Glomerular visceral epithelial cell (primary cell): Measurements from ENCODE around the gene NKG7.

Experiments used
- DNase-seq: peaks from one replicate; pipeline ENCODE4 v3.0.0-alpha.2; 2016; ENCODE audit errors: extremely low spot score

NKG7 gene

DNA sequence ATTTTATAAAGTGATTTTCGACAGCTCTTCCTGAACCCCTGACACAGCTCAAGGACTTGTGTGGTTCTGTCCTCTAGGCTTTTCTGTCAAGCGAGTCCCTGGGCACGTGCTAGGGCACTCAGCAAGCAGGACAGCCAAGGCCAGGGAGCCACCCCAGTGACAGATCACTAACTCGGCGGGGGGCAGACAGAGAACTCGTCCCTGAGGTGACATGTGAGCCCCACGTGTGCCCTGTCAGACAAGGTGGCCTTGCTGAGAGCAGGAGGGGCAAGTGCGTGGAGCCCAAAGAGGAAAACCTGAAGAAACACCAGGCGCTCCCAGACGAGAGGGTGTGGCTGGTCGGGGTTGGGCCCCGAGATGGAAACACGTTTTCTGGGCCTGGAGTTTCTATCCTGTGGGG lies 11.2 kb downstream of the NKG7 start:
- no peak for DNase-seq

DNA sequence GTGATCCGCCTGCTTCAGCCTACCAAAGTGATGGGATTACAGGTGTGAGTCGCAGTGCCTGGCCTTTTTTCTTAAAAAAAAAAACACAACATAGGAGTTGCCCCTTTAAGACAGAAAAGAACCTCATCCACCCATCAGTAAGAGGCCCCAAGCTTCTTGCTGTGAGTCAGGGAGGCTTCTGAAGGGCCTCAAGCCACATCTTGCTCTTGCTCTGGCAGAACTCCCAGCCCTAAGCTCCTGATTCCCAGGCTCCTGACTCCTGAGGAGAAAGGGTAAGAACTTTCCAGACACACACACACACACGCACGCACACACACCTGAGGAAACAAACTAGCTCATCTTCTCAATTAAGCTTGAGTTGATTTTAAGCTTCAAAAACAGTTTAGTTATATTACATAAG lies 13.2 kb downstream of the NKG7 start:
- peak; percentile 50 for DNase-seq

DNA sequence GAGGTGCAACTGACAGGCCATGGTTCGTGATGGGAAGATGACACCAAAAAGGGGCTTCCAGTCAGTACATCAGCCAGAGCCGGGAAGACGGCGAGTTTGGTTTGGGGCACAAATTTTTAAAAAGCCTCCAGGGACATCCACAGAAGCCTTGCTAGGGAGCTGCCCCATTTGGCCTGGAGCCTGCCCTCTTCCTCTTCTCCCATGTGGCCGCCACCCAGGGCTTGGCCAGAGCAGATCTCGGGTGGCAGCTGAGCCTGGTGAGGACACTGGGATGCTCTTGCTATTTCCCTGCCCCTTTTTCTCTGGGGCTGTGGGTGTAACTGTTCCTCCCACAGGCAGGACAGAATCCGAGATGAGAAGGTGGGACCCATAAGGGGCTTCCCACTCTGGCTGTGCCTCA lies 14.5 kb downstream of the NKG7 start:
- DNase-seq, result no peak

DNA sequence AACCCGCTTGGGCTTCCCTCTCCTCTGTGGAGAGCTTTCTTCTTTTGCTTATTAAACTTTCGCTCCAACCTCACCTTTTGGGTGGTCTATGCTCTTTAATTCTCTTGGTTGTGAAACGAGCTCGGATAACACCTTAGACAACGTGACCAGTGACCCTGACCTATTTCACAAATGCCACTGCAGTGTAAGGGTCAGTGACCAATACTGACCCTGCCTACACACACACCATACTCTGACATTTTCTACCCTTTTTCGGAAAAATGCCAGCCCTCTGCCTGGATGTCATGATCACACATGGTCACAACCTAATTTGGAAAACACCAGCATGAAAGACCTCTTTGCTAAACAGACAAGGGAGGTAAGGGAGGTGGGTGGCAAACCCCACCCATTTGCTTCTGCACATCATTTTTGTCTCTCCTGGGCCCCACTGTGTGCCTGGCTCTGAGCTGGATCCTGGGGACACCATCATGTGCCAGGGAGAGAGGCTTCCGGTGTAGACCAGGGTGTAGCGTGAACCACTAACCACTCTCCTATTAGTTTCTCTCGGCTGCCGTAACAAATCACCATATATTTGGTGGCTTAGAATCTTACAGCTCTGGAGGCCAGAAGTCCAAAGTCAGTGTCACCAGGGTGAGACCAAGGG lies 16.2 kb downstream of the NKG7 start:
- no peak for DNase-seq

DNA sequence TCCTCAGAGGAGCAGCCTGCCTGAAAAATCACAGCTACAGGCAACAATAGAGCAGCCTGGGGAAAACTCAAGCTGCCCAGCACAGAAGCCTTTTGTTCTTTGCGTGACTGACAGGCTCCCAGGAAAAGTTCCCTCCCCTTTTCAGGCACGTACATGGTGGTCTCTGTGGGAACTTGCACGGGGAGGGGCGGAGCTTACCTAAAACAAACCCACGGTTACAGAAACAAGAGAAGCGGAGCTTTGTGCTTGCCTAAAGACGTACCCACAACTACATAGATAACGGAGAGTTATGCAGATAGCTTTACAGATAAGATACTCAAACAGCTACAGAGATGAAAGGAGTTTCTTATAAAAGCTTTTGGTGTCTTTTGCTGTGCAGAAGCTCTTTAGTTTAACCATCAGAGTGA lies 17.7 kb downstream of the NKG7 start:
- no peak for DNase-seq

DNA sequence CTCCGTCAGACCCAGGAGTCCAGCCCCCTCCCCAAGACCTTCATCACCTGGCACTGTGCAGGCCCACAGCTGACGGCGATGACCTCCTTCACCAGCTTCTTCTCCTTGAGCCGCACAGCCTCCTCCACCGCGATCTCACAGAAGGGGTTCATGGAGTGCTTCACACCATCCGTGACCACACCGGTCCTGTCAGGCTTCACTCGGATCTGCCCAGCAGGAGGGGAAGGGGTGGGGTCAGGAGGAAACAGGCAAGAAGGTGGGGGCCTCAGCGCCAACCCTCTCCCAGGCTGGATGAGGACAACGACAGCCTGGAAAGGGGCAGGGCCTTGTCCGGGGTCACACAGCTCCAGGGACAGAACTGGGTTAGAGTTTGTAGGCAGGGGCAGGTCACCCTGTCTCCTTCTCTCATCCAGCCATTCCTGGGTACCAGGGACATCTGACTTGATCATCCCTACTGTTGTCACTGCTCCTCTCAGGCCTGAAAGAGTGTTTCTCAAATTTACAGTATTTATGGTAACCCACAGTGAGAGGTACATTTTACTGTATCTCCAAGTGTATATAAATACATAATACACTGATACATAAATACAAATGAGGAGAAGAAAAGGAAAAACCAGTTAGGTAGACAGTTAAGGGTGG lies 18.2 kb downstream of the NKG7 start:
- DNase-seq, result no peak

DNA sequence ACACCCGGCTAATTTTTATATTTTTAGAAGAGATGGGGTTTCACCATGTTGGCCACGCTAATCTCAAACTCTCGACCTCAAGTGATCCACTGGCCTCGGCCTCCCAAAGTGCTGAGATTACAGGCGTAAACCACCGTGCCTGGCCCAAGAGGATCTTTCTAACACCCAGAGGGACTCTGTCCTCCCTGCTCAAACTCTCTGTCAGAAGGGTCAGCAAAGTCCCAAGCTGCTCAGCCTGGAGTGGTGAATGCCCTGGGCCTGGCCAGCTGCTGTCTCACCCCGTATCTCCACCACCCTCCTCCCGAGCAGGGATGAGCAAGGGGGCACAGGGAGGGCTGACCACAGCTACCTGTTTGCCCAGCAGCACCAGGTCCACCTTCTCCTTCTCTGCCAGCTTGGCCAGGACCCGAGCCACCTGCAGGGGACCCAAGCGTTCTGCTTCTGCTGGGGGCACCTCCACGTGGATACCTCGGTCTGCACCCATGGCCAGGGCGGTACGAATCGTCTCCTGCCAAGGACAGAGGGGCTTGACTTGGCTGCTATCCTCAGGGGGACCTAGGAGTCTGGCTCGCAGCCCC lies 19.6 kb downstream of the NKG7 start:
- no peak for DNase-seq

DNA sequence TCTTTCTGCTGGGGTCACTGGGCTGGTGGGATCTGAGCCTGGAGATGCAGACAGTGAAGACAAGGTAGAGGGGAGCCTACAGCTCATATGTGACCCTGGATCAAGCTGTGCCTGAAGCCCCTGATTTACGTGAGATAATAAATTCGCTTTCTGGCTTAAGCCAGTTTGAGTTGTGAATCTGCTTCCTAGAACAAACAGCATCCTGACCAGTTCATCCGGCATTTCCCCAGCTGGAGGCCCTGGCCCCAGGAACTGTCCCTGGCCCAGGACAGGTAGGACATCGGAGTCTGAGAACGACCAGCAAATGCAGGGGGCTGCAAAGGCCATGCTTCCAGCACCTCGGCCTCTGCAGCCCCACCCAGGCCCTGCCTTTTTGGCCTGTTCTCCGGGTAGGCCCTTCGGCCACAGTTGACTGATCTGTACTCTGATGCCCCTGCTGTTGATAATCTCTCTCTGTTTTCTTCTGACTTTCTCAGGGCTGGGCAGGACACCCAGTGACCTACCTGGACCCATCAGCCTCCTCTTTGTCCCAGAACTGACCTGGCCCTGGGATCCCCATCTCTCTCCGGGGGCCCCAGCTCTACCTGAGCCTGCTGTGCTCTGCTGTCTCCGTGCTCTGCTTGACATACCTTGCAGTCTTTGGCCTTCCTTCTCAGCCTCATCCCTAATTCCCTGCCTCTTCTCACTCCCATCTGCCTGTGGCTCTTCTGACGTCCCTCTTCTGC lies 21.0 kb downstream of the NKG7 start:
- DNase-seq, result no peak

DNA sequence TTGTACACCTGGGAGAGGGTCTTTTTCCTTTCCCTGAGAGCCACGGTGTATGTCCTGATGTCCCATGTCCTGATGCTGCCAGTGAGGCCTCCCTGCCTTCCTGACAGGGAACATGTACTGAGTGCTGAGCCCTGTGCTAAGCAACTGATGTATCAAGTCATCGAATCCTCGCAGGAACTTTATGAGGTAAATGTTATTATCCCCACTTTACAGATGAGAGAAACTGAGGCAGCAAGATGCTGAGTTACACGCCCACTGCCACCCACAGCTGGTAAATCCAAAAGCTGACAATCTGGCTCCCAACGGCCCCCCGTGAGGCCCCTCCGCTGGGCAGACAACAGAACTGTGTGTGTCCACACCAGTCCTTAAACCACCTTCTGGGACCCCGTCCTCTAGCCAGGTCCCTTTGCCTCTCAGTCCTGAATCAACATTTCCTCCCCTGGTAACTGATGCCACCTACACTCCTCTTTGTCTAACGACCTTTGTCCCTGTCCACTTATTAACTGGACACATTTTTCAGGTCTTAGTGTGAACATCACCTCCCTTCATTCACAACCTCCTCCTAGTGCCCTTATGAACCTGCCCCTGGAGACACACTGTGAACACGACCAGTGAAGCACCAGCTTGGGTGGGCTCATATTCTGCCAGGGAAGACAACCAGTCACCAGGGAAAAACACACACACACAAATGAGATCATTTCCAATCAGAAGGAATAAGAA lies 25.1 kb downstream of the NKG7 start:
- no peak for DNase-seq

DNA sequence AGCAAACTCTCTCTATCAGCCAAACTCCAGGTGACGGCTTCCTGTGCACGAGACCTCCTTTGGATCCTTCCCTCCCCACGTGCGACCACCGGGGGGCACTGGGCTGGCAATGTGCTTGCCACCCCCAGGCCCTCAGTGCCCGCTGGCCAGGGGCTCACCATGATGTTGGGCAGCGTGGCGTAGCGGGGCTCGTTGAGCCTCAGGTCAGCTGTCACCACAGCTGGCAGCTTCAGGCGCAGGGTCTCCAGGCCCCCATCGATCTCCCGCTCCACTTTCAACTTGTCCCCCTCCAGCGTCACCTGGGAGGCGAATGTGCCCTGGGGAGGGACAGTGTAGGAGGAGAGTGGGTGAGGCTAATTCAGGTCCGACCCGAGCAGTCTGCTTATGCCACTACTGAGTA lies 25.7 kb downstream of the NKG7 start:
- DNase-seq, result no peak

DNA sequence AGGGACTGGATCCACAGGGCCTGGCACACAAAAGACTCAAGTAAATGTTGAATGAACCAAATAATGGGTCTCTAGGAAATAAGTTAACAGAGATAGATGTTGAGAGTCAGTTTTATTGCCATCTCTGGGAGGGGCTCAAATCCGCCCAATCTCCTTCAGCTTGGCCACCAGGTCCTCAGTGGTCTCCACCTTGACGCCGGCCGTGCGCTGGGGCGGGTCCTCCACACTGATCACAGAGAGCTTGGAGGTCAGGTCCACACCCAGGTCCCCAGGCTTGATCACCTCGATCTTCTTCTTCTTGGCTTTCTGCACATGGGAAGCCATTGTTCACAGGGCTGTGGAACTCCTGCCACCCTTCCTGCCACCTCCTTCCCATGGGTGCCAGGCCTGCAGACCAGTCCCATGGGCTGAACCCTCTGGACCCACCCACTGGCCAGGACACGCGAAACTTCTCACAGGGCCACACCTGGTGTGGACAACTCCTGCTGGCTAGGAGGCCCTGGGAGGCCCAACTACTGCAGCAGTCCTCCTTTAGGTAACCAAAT lies 27.3 kb downstream of the NKG7 start:
- no peak for DNase-seq

DNA sequence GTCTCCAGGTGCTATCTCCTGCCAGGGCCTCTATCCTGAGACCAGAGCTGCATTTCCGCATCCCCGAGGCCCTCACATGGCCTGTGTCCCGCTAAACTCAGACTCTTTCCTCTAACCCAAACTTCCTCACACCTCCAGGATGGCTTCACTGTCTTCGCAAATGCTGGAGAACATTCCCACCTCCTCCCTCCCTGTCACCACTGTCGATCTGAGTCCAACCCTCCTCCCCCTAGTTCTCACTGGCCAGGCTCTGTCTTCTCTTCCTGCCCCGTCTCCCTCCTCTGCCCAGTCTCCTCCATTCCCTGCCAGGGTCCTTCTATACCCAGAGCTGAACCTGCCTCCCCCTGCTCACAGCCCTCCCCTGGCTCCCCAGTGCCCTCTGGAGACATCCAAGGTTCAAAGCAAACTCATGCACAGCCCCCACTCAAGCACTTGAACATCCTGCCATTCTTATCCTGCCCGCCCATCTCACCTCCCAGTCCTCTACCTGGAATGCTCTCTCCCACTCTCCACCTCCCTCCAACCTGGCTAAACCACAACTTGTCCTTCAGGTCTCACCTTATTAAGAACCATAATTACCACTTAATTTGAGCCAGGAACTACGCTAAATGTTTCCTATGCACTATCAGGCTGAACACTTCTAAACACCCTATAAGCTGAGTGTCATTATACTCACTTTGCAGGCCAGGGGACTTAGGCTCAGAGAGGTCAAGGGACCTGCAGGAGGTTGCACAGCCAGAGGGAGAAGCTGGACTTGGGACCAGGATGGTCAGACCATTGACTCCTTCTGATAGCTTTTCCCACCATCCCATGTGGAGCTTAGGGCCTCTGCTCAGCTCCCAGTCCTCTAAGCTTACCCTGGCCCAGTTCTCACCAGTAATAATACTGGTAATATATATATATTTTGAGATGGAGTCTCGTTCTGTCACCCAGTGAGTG lies 29.6 kb downstream of the NKG7 start:
- no peak for DNase-seq

DNA sequence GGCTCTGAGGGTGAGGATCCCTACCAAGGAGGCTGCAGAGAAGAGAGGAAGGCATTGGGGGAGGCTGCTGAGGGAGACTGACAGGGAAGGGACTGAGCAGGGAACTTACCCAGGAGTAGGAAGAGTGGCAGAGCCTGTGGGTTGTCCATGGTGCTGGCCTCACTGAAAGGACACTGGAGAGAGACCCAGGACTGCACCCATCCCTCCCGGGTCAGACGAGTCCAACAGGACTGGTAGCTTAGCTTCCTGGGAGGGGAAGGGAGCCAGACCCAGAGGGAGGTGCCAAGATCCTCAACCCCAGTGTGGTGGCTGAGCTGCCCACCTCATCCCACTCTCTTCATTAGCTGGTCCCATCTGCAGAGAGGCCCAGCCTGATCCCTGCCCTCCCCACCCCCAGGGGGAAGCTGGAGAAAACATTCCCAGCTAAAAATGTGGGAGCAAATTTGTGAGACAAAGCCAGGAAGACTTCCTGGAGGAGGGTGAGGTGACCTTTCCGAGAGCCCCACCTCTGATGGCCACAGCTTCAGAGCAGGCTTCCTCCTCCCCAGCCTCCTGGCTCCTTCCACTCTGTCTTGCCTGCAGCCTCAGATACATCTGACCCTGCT lies 30.4 kb downstream of the NKG7 start, which contains the start of gene VSIG10L:
Gene VSIG10L (minus strand): TSS at position 164 of the 605 bp plus-strand sequence. CDS start 15 bp downstream, at position 149.
- no peak for DNase-seq

DNA sequence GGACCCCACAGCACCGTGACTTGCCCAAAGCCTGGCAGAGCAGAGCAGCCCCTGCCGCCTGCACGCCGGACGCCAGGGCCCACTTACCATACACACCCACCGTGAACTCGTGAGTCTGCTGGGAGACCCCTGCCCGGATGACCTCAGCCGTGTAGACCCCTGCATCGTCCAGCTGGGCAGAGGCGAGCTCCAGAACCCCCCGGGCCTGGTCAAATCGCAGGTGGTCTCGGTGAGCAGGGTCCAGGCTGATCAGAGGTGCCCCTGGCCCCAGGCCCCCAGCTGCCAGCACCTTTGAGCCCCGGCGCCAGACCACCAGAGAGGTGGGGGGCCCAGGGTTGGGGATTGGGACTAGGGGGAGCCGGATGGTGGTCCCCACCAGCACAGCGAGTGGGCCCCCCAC lies 31.4 kb downstream of the NKG7 start:
- no peak for DNase-seq

DNA sequence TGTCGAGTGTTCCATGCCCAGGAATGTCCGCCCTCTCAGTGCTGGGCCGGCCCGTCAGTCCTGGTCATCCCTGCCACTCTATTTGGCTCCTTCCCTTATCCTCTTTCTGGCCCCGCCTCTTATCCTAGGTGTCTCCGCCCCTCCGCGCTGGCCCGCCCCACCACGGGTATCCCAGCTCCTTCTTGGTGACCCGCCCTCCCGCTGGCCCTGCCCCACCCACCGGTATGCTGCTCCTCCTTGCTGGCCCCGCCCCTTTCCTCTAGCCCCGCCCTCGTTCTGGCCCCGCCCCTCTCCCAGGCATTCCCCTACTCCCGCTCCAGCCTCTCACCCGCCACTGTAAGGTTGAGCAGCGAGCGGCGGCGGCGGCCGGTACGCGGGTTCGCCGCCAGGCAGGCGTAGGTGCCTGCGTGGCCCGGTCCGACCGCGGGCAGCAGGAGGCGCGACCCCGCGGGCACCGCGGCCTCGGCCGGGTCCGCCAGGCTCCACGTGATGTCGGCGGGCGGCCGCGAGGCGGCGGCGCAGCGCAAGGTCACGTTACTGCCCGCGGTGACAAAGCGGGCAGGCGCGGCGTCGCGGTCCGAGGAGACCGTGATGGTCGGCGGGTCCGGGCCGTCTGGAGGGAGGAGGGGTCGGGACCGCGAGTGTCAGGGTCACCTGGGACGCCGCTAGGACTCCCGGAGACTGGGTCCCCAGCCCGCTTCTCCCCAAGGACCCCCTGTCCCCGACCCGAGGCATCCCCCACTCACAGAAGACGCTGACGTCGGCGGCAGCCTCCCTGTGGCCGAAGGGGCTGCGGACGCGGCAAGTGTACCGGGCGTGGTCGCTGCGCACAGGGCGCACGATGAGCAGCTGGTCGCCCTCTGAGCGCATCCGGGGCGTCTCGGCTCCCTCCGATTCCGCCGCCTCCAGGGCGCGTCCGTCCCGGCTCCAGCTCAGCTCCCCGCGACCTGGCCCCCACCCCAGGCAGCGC lies 32.5 kb downstream of the NKG7 start:
- peak; percentile 98 for DNase-seq

DNA sequence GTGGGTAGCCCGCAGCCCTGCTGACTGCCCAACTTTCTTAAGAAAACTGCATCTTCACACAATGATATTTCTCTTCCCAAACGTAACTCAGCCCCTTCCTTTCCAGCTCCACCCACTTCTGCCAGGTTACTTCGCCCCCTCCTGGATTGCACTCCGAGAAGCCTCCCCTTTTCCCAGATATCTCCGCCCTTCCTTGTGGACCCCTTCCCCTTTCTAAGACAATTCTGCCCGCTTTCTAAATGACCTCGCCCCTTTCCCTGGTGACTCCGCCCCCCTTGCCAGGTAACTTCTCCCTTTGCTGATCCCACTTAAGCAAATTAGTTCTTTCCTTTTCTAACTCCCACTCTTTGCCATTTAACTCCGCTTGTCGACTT lies 33.2 kb downstream of the NKG7 start:
- DNase-seq, result no peak

DNA sequence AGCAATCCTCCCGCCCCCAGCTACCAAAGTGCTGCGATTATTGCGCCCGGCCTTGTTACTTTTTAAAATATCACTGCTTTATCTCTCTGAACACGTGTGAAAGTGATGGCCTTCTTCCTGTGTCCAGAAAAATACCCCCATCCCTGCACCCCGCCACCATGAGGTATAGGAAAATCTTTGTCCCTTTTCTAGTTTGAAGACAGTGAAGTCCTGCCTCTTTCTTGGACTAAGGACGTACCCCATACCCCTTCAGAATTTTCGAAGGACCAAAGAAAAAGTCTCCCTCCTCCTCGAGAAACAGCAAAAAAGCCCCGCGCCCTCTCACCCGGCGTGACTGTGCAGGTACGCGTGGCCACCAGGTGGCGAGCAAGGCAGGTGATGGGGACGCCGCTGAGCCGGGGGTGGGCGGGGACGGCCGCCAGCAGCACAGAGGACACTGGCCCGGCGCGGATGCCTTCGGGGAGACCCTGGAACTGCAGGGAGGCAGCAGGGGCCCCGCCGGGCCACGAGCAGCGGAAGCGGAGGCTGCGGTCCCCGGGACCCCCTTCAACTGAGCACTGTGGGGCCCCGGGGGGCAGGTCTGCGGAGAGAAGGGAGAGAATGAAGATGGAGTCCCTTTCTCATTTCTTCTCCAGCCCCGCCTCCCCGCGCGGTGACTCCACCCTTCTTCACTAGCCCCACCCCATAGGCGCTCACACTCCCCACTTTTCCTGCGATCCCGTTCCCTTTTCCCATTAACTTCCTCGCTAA lies 33.7 kb downstream of the NKG7 start:
- DNase-seq, result peak; percentile 79

DNA sequence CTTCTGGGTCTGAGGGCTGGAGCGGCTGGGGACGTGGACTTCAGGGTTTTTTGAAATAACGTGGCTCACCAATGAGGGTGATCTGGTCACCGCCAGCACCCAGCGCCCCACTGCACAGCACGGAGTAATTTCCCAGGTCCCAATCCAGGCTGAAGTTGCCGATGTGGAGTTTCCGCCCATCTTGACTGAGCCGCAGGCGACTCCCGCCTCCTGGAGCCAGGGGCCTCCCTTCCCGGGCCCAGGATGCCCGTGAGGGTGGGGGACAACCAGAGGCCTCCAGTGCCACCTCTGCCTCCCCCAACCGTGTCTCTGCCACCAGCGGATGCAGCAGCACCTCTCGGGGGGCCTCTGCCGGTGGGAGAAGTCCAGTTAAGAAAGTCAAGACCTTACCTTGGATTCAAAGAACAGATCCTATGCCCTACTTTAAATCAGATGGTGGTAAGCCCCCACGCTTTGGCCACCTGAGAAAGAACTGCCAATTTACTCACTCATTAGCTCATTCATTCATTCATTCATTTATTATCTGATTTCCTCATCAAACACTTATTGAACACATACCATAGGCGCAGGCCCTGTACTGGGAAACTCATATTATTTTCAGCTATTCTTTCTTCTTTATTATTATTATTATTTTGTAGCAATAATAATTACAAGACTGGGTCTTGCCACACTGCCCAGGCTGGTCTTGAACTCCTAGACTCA lies 34.4 kb downstream of the NKG7 start:
- DNase-seq, result no peak
